Inferior parietal cortex (tissue), 1 donor: ENCODE measurements around the gene NSDHL.

Experiments used
- DNase-seq: peaks from one replicate; pipeline ENCODE4 v3.0.0-alpha.2; 2016; ENCODE audit errors: extremely low spot score

Gene NSDHL

GRCh38 chrX:152913346-152913745 is 82.5 kb downstream of the NSDHL start:
- no peak for DNase-seq

DNA sequence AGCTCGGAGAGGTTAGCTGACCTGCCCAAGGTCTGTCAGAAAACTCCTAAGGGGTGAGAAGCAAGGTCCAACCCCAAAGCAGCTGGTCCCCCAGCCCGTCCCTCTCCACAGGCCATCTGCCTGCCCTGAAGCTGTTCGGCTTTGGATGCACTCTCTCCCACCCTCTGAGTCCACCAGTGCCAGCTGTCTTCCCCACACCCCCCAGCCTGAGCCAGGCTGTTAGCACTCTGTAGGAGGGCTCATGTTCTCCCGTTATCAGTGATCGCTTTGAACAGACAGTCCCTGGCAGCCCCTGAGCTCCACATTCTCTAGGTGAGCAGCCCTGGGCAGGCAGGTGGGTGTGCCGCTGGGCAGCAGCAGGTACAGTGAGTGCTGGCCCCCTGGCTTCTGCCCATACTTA is 83.0 kb downstream of the NSDHL start:
- DNase-seq: no peak

DNA sequence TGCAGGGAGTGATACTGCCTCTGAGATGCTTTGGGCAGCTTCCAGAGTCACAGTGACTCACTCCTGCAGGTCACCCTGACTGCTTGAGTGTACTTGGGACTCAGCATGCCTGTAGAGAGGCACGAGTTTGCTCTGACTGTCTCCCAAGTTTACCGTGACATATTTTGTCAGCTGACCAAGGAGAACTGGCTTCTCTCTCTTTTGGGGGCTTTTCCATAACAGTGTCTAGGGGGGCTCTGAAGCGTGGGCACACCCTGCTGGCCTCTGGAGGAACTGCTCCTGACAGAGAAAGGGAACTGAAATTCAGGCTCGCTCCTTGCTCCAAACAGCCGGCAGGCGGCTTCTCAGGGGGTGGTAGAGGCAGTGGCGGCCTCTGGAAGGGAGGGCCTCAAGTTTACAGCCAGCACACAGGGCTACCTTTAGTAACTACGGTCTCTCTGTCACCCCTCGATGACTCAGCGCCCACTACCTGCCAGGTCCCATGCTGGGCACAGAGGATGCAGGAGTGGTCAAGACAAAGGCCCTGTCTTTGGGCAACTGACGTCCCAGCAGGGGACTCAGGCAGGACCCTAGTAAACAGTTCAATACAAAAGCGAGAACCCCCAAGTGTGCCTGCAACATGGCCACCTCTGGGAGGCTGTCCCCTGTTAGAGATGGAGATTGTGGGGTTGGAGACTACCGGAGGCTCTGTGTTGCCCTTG is 84.8 kb downstream of the NSDHL start:
- DNase-seq: no peak

DNA sequence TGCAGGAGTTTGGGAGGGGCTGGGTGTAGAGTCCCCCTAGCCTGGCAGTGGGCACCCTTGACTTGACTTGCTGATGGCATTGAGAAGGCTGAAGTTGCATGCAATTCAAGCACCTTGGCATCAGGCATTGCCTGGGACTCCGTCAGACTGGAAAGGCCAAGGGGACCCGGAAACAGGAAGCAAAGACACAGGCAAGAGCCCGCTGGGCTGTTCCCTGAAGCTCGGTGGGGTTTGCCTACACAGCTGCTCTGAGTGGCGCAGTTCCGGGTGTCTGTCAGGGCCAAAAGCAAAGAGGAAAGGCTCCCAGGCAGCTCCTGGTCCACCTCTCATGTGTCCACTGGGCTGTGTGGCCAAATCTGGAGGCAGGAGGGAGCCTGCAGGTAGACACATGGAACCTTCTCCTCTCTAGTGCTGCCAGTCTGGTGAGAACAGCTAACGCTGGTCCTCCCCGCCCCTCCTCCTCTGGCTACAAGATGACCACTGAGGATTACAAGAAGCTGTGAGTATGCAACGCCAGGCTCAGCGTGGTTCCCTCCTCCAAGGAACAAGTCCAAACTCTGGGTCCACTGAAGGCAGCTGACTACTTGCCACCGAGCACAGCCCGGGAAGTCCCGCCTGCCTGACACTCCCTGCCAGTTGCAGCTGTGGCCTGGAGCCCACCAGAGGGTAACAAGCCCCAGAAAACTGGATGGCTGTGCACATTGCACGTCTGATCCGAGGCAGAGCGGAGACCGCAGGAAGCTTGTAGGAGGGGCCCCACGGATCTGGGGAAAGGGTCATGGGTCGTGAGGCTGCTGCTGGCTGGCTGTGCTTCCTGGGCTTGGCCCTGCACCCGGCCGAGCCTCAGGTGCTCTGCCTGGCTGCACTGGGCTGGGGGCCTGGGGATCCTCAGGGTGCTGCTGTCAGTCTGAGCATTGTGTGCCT is 87.1 kb downstream of the NSDHL start:
- no peak for DNase-seq

DNA sequence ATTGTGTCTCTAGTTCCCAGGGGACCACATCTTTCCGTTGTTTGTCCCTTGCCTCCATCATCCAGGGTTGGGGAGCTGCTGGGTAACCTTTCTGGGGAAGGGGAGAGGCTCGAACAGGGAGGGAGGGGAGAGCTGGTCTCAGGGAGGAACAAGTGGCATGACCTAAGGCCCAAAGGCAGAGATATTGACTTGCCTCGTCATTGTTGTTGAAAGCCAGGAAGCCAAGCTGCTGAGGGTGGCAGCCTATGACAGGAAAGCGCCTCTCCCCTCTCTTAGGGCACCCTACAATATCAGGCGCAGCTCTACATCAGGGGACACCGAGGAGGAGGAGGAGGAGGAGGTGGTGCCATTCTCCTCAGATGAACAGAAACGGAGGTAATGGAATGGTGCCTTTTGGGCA is 87.8 kb downstream of the NSDHL start:
- DNase-seq: no peak
